ENCODE measurements around the gene TCF4.

Gene TCF4

DNA sequence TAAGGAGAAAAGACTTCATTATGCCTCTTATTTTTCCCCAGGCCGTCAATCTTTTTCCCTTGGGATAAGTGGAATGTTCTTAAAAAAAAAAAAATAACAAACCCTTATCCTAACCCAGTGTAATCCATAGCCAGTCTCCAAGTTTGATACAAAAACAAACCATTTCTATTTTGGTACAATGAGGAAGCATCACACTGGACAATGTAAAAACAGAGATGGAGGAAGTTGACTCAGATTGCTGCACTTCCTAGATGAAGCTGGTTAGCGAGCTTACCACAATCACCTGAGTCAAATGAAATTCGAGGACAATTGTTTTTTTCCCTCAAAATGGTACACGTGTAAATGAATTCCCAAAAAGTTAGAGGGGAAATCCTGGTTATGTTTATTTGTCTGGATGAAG is 259.7 kb downstream of the TCF4 start:
- no peak overlapping the region for H4K12ac ChIP-seq (ENCODE audit: low read depth, low read length)
- no peak overlapping the region for H2BK120ac ChIP-seq (ENCODE audit: insufficient read depth, low read length, poor library complexity)
- H2BK5ac ChIP-seq (ENCODE audit: low read depth, low read length, poor library complexity): no peak overlapping the region
- H3K79me2 ChIP-seq (ENCODE audit: control insufficient read depth, insufficient read depth, low read length, poor library complexity): no peaks in the 10 kb centered on the region
- H3K27me3 ChIP-seq (ENCODE audit: insufficient read depth, low read length): no peaks in the 10 kb centered on the region
- H3K27ac ChIP-seq (ENCODE audit: low read depth, low read length): no peak overlapping the region
- no peaks in the 10 kb centered on the region for H3K4me1 ChIP-seq (ENCODE audit: control insufficient read depth in 1 of 2, insufficient read depth in 2 of 2, low read length in 2 of 2)
- no CpG with 5 or more reads among the region's 4 CpGs for WGBS (ENCODE audit: extremely low coverage, insufficient coverage, insufficient read length)
- H3K36me3 ChIP-seq (ENCODE audit: control insufficient read depth in 1 of 2, insufficient read depth in 2 of 2, low read length in 2 of 2): peaks cover 0 to 2% of the 10 kb centered on the region in 2 experiments
- no peak overlapping the region for H3K23ac ChIP-seq (ENCODE audit: low read length)
- no peak overlapping the region for H2AFZ ChIP-seq (ENCODE audit: insufficient read depth, low read length, poor library complexity)
- no peak overlapping the region for H2AK5ac ChIP-seq (ENCODE audit: low read length)
- no peaks in the 10 kb centered on the region for H3K79me1 ChIP-seq (ENCODE audit: low read length)
- no peak for DNase-seq
- H4K8ac ChIP-seq (ENCODE audit: low read depth, low read length): no peak overlapping the region
- no peak overlapping the region for H3K9ac ChIP-seq (ENCODE audit: low read length)
- no peak overlapping the region for H4K91ac ChIP-seq (ENCODE audit: low read depth, low read length)
- H3K4me2 ChIP-seq (ENCODE audit: low read length): no peak overlapping the region
- H3K4ac ChIP-seq (ENCODE audit: low read depth, low read length): no peak overlapping the region
- H3K14ac ChIP-seq (ENCODE audit: low read length): no peak overlapping the region
- no peak overlapping the region for H3K18ac ChIP-seq (ENCODE audit: low read length)
- no peak overlapping the region for H2BK12ac ChIP-seq (ENCODE audit: low read length)
- no peak overlapping the region for H3K4me3 ChIP-seq (ENCODE audit: low read depth, low read length)
- no peaks in the 10 kb centered on the region for H3K9me3 ChIP-seq (ENCODE audit: insufficient read depth, low read depth, low read length)

DNA sequence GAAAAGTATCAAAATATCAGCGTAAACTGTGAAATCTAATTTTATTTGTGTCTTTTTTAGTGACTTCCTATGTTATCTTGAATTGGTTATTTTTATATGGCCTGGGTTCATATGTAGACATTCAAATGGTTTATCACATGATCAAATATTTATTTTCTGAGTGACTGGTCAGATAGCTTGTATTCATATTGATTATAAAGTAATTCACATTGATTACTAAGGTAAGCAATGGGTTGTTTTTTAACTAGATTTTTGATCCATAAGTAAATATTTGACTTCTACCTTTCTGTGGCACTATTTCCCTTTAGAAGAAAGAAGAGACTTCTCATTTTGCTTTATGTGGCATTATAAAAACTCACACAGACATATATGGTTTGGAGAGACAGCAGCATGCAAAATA is 260.5 kb downstream of the TCF4 start:
- Histone ChIP-seq H3K4me2 (ENCODE audit: low read length) (no peak overlapping the region), H3K9me3 (ENCODE audit: insufficient read depth, low read depth, low read length) (no peaks in the 10 kb centered on the region), H2BK120ac (ENCODE audit: insufficient read depth, low read length, poor library complexity) (no peak overlapping the region), H2AK5ac (ENCODE audit: low read length) (no peak overlapping the region), H3K14ac (ENCODE audit: low read length) (no peak overlapping the region), H3K18ac (ENCODE audit: low read length) (no peak overlapping the region), H3K27ac (ENCODE audit: low read depth, low read length) (no peak overlapping the region), H2BK12ac (ENCODE audit: low read length) (no peak overlapping the region), H3K4me1 (ENCODE audit: control insufficient read depth in 1 of 2, insufficient read depth in 2 of 2, low read length in 2 of 2) (peaks cover 2 to 3% of the 10 kb centered on the region in 2 experiments), H3K36me3 (ENCODE audit: control insufficient read depth in 1 of 2, insufficient read depth in 2 of 2, low read length in 2 of 2) (peaks cover 0 to 2% of the 10 kb centered on the region in 2 experiments), H4K12ac (ENCODE audit: low read depth, low read length) (no peak overlapping the region), H3K4ac (ENCODE audit: low read depth, low read length) (no peak overlapping the region), H4K8ac (ENCODE audit: low read depth, low read length) (no peak overlapping the region), H3K9ac (ENCODE audit: low read length) (no peak overlapping the region), H3K27me3 (ENCODE audit: insufficient read depth, low read length) (no peaks in the 10 kb centered on the region), H3K23ac (ENCODE audit: low read length) (no peak overlapping the region), H3K79me1 (ENCODE audit: low read length) (peaks cover 1% of the 10 kb centered on the region), H2BK5ac (ENCODE audit: low read depth, low read length, poor library complexity) (no peak overlapping the region), H4K91ac (ENCODE audit: low read depth, low read length) (no peak overlapping the region), H3K79me2 (ENCODE audit: control insufficient read depth, insufficient read depth, low read length, poor library complexity) (no peaks in the 10 kb centered on the region), H3K4me3 (ENCODE audit: low read depth, low read length) (no peak overlapping the region), H2AFZ (ENCODE audit: insufficient read depth, low read length, poor library complexity) (no peak overlapping the region)
- no peak for DNase-seq
- no CpG with 5 or more reads among the region's 1 CpG for WGBS (ENCODE audit: extremely low coverage, insufficient coverage, insufficient read length)

DNA sequence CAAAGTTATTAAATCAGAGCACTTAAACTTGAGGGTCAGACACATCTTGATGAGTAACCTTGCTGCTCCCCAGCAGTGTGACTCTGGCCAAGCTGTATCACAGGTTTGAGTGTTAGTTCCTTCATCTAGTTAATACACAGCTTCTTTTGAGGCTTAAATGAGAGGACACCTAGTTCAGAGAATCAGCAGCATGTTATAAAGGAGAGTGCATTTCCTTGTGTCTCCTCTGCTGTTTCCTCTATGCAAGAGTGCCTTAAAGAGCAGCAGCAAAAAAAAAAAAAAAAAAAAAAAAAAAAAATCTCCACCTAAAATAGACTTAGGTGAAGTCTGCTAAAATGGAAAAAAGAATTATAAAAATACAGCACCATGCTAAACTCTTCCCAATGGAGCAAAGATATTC is 261.9 kb downstream of the TCF4 start:
- Histone ChIP-seq H4K12ac (ENCODE audit: low read depth, low read length) (no peak overlapping the region), H3K23ac (ENCODE audit: low read length) (no peak overlapping the region), H2AK5ac (ENCODE audit: low read length) (no peak overlapping the region), H3K9ac (ENCODE audit: low read length) (no peak overlapping the region), H3K27me3 (ENCODE audit: insufficient read depth, low read length) (no peaks in the 10 kb centered on the region), H2BK12ac (ENCODE audit: low read length) (no peak overlapping the region), H2AFZ (ENCODE audit: insufficient read depth, low read length, poor library complexity) (no peak overlapping the region), H4K8ac (ENCODE audit: low read depth, low read length) (no peak overlapping the region), H3K18ac (ENCODE audit: low read length) (no peak overlapping the region), H3K9me3 (ENCODE audit: insufficient read depth, low read depth, low read length) (no peaks in the 10 kb centered on the region), H3K14ac (ENCODE audit: low read length) (no peak overlapping the region), H2BK5ac (ENCODE audit: low read depth, low read length, poor library complexity) (no peak overlapping the region), H3K27ac (ENCODE audit: low read depth, low read length) (no peak overlapping the region), H2BK120ac (ENCODE audit: insufficient read depth, low read length, poor library complexity) (no peak overlapping the region), H4K91ac (ENCODE audit: low read depth, low read length) (no peak overlapping the region), H3K36me3 (ENCODE audit: control insufficient read depth in 1 of 2, insufficient read depth in 2 of 2, low read length in 2 of 2) (peaks cover 0 to 2% of the 10 kb centered on the region in 2 experiments), H3K4me1 (ENCODE audit: control insufficient read depth in 1 of 2, insufficient read depth in 2 of 2, low read length in 2 of 2) (peaks cover 7 to 8% of the 10 kb centered on the region in 2 experiments), H3K79me2 (ENCODE audit: control insufficient read depth, insufficient read depth, low read length, poor library complexity) (no peaks in the 10 kb centered on the region), H3K79me1 (ENCODE audit: low read length) (peaks cover 2% of the 10 kb centered on the region), H3K4me2 (ENCODE audit: low read length) (no peak overlapping the region), H3K4me3 (ENCODE audit: low read depth, low read length) (no peak overlapping the region), H3K4ac (ENCODE audit: low read depth, low read length) (no peak overlapping the region)
- DNase-seq: no peak

DNA sequence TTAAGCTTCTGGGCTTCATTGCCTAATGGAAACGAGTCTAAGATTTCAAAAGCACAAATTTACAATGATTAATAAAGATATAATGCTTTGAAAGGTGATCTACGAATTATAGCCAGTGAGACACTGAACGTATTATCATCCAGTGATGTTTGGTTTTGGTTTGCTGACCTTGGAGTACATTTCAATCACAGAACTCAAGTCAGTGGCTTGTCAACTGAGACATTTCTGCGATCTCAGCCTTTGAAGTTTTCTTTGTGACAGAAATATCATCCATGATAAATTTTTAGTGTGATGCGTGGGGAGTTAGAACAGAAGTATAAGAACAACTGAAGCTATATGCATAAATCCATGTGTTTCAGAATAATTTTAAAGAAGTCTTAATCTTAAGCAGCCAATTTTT is 263.8 kb downstream of the TCF4 start:
- Histone ChIP-seq H4K8ac (ENCODE audit: low read depth, low read length) (no peak overlapping the region), H3K4me2 (ENCODE audit: low read length) (no peak overlapping the region), H3K27ac (ENCODE audit: low read depth, low read length) (no peak overlapping the region), H3K4me1 (ENCODE audit: control insufficient read depth in 1 of 2, insufficient read depth in 2 of 2, low read length in 2 of 2) (peaks cover 7 to 8% of the 10 kb centered on the region in 2 experiments), H2BK5ac (ENCODE audit: low read depth, low read length, poor library complexity) (no peak overlapping the region), H3K4me3 (ENCODE audit: low read depth, low read length) (no peak overlapping the region), H3K27me3 (ENCODE audit: insufficient read depth, low read length) (no peaks in the 10 kb centered on the region), H3K9me3 (ENCODE audit: insufficient read depth, low read depth, low read length) (no peaks in the 10 kb centered on the region), H2BK12ac (ENCODE audit: low read length) (no peak overlapping the region), H3K36me3 (ENCODE audit: control insufficient read depth in 1 of 2, insufficient read depth in 2 of 2, low read length in 2 of 2) (peaks cover 0 to 2% of the 10 kb centered on the region in 2 experiments), H2AK5ac (ENCODE audit: low read length) (no peak overlapping the region), H3K23ac (ENCODE audit: low read length) (no peak overlapping the region), H3K14ac (ENCODE audit: low read length) (no peak overlapping the region), H3K4ac (ENCODE audit: low read depth, low read length) (no peak overlapping the region), H2BK120ac (ENCODE audit: insufficient read depth, low read length, poor library complexity) (no peak overlapping the region), H4K91ac (ENCODE audit: low read depth, low read length) (no peak overlapping the region), H3K18ac (ENCODE audit: low read length) (no peak overlapping the region), H3K79me1 (ENCODE audit: low read length) (peaks cover 2% of the 10 kb centered on the region), H3K9ac (ENCODE audit: low read length) (no peak overlapping the region), H3K79me2 (ENCODE audit: control insufficient read depth, insufficient read depth, low read length, poor library complexity) (no peaks in the 10 kb centered on the region), H4K12ac (ENCODE audit: low read depth, low read length) (no peak overlapping the region), H2AFZ (ENCODE audit: insufficient read depth, low read length, poor library complexity) (no peak overlapping the region)
- no CpG with 5 or more reads among the region's 5 CpGs for WGBS (ENCODE audit: extremely low coverage, insufficient coverage, insufficient read length)
- DNase-seq: no peak

Data from trophoblast cell (in vitro differentiated cells and primary cell).